OCI-LY3 (cell line): ENCODE data around the gene ZNF423.

Source experiments
- CTCF ChIP-seq: fragments of 200-600, 300-600 bp; sonication (generic); IDR thresholded peaks from 2 replicates; pipeline ENCODE4 v1.5.1; 2014; ENCODE audit warnings: antibody characterized with exemption, low read length, low read depth
- EZH2phosphoT487 ChIP-seq: fragments of 200-600 bp; shearing (Covaris generic); IDR thresholded peaks from 2 replicates; pipeline ENCODE4 v1.6.1; 2018; ENCODE audit warnings: antibody characterized with exemption, mixed run types, low read depth

GRCh38 chr16:49468611-49469310, 387.2 kb downstream of the ZNF423 start:
- no peak for TF ChIP-seq CTCF
- TF ChIP-seq EZH2phosphoT487, result no peak
